GM20431 (cell line): ENCODE data around the gene HOXA9.

ENCODE experiments used
- in situ Hi-C: fragments of 300-500 bp; cut with MseI, MboI; formaldehyde crosslinking; loops from one replicate; pipeline ENCODE4 v1.15.0; 2020; ENCODE audit warnings: low sequenced_read_pairs; ENCODE audit not compliant: unreplicated experiment

Gene HOXA9

GRCh38 chr7:27179503-27180430 is 14.4 kb upstream of the HOXA9 start:
- in situ Hi-C loops, result no loop called here

- in situ Hi-C loops, result no loop called here
These were observed 13.7 kb upstream of the HOXA9 start for GRCh38 chr7:27179030-27179429.

- in situ Hi-C loops, result no loop called here
These were observed 13.0 kb upstream of the HOXA9 start for GRCh38 chr7:27178366-27178765.

GRCh38 chr7:27177795-27178320 is 12.5 kb upstream of the HOXA9 start:
- in situ Hi-C loops, result no loop called here

- in situ Hi-C loops, result no loop called here
These were observed 11.8 kb upstream of the HOXA9 start for GRCh38 chr7:27176962-27177794.

GRCh38 chr7:27176524-27176845 is 11.1 kb upstream of the HOXA9 start:
- in situ Hi-C loops, result no loop called here

GRCh38 chr7:27175626-27176523 is 10.5 kb upstream of the HOXA9 start:
- in situ Hi-C loops, result no loop called here

- in situ Hi-C loops, result loop anchor here (25.0 kb wide), 2 partner anchors 788 to 1313 kb away; no protein-coding TSS in a partner anchor
These were observed 9.7 kb upstream of the HOXA9 start for GRCh38 chr7:27174874-27175625.

GRCh38 chr7:27173956-27174873 is 8.9 kb upstream of the HOXA9 start, which contains the start of gene HOXA10:
Gene HOXA10, minus strand, starts transcription at chr7:27174320. Its CDS starts 14 bp downstream, at chr7:27174306.
- in situ Hi-C loops, result loop anchor here (25.0 kb wide), 2 partner anchors 787 to 1312 kb away; no protein-coding TSS in a partner anchor

- in situ Hi-C loops, result loop anchor here (25.0 kb wide), 2 partner anchors 786 to 1311 kb away; no protein-coding TSS in a partner anchor
These were observed 8.2 kb upstream of the HOXA9 start for GRCh38 chr7:27173511-27173955.

- in situ Hi-C loops, result loop anchor here (25.0 kb wide), 2 partner anchors 786 to 1311 kb away; no protein-coding TSS in a partner anchor
These were observed 7.6 kb upstream of the HOXA9 start for GRCh38 chr7:27172823-27173510.

- in situ Hi-C loops, result loop anchor here (25.0 kb wide), 2 partner anchors 785 to 1310 kb away; no protein-coding TSS in a partner anchor
These were observed 7.0 kb upstream of the HOXA9 start for GRCh38 chr7:27172315-27172774.

- in situ Hi-C loops, result loop anchor here (25.0 kb wide), 2 partner anchors 784 to 1309 kb away; no protein-coding TSS in a partner anchor
These were observed 6.4 kb upstream of the HOXA9 start for GRCh38 chr7:27171637-27172314.

GRCh38 chr7:27171325-27171636 is 5.9 kb upstream of the HOXA9 start:
- in situ Hi-C loops, result loop anchor here (25.0 kb wide), 2 partner anchors 784 to 1309 kb away; no protein-coding TSS in a partner anchor

- in situ Hi-C loops, result loop anchor here (25.0 kb wide), 2 partner anchors 783 to 1308 kb away; no protein-coding TSS in a partner anchor
These were observed 5.3 kb upstream of the HOXA9 start for GRCh38 chr7:27170426-27171324.
